Hematopoietic multipotent progenitor cell treated with erythropoietin and hydrocortisone succinate and interleukin-3 and kit ligand, for 8 days (in vitro differentiated cells): ENCODE data around the gene PCDHB12.
"Not testable (repeated sequence)": the region's sequence is repeated elsewhere in the genome, so short reads cannot be mapped to it uniquely, and the experiment has no call there.

Experiments used
- DNase-seq: peaks from one replicate; pipeline ENCODE4 v3.0.0-alpha.2; 2015

PCDHB12 gene

GRCh38 chr5:141208478-141208877, at the start of gene PCDHB12:
PCDHB12 (plus strand) TSS chr5:141208719; CDS start chr5:141208908, 189 bp downstream.
- DNase-seq, result no peak

- peak; percentile 29 for DNase-seq
These were observed 35.9 kb upstream of the PCDHB12 start, which contains the start of gene PCDHB7 for GRCh38 chr5:141172381-141173204. PCDHB7 (plus strand) TSS chr5:141172644; CDS start chr5:141172836, 192 bp downstream.

GRCh38 chr5:141174291-141175104, 34.0 kb upstream of the PCDHB12 start:
- not testable (repeated sequence) for DNase-seq

- DNase-seq, result no peak
These were observed 32.6 kb upstream of the PCDHB12 start for GRCh38 chr5:141175933-141176332.

GRCh38 chr5:141177577-141178191, 30.8 kb upstream of the PCDHB12 start, which contains the start of gene PCDHB8:
PCDHB8 (plus strand) TSS chr5:141177790; CDS start chr5:141178035, 245 bp downstream.
- not testable (repeated sequence) for DNase-seq

- not testable (repeated sequence) for DNase-seq
These were observed 29.1 kb upstream of the PCDHB12 start for GRCh38 chr5:141179371-141179770.

GRCh38 chr5:141179876-141180275, 28.6 kb upstream of the PCDHB12 start:
- not testable (repeated sequence) for DNase-seq

GRCh38 chr5:141180313-141180712, 28.2 kb upstream of the PCDHB12 start:
- no peak for DNase-seq

- no peak for DNase-seq
These were observed 26.3 kb upstream of the PCDHB12 start, which contains the start of gene PCDHB16 for GRCh38 chr5:141182248-141182647. PCDHB16 (plus strand) TSS chr5:141182387; CDS start chr5:141182560, 173 bp downstream.

GRCh38 chr5:141184117-141184855, 24.2 kb upstream of the PCDHB12 start:
- DNase-seq, result not testable (repeated sequence)

- DNase-seq, result peak; percentile 1
These were observed 21.5 kb upstream of the PCDHB12 start, which contains the start of gene PCDHB9 for GRCh38 chr5:141186897-141187512. PCDHB9 (plus strand) TSS chr5:141187161; CDS start chr5:141187319, 158 bp downstream.

GRCh38 chr5:141188682-141189081, 19.8 kb upstream of the PCDHB12 start:
- not testable (repeated sequence) for DNase-seq

- not testable (repeated sequence) for DNase-seq
These were observed 19.4 kb upstream of the PCDHB12 start for GRCh38 chr5:141189131-141189530.

- peak; percentile 27 for DNase-seq
These were observed 16.3 kb upstream of the PCDHB12 start, which contains the start of gene PCDHB10 for GRCh38 chr5:141192110-141192725. PCDHB10 (plus strand) TSS chr5:141192353; CDS start chr5:141192553, 200 bp downstream.

GRCh38 chr5:141194332-141194731, 14.2 kb upstream of the PCDHB12 start:
- DNase-seq, result not testable (repeated sequence)

GRCh38 chr5:141196363-141196762, 12.2 kb upstream of the PCDHB12 start:
- DNase-seq, result no peak

- no peak for DNase-seq
These were observed 8.9 kb upstream of the PCDHB12 start, which contains the start of gene PCDHB11 for GRCh38 chr5:141199359-141200235. PCDHB11 (plus strand) TSS chr5:141199627; CDS start chr5:141199775, 148 bp downstream.

GRCh38 chr5:141201126-141201525, 7.4 kb upstream of the PCDHB12 start:
- DNase-seq, result not testable (repeated sequence)

GRCh38 chr5:141201646-141202045, 6.9 kb upstream of the PCDHB12 start:
- DNase-seq, result not testable (repeated sequence)

- DNase-seq, result not testable (repeated sequence)
These were observed 1.8 kb downstream of the PCDHB12 start for GRCh38 chr5:141210281-141210680.
